Heart left ventricle (tissue), 16 donors: ENCODE data around the gene ECI1. TPM values are rescaled to one million over a fixed set of nuclear protein-coding genes. Genes with fewer than 3 reads are reported as not detected.
A peak's percentile ranks its signal among the peaks of the same experiment; 100 is the strongest.

Source experiments
- ATAC-seq, 4 donors: fragments of 200-7000 bp; cut with Tn5 transposase; one replicate each; pipeline ENCODE4 v1.9.1; 2020 to 2022; ENCODE audit warnings: moderate library complexity in 4 of 4, mild to moderate bottlenecking in 3 of 4, moderate number of reproducible peaks in 1 of 4
- DNase-seq, 5 donors: peaks; one replicate each; pipeline ENCODE4 v3.0.0-alpha.2; 2020
- H3K27ac ChIP-seq, 12 donors: fragments of 200-600 bp; sonication (generic) in 4 of 12; one replicate each; pipeline versions ENCODE4 v1.5.0 to v1.8.0; 2016 to 2022; ENCODE audit warnings: mild to moderate bottlenecking in 2 of 12
- H3K27me3 ChIP-seq, 9 donors: fragments of 200-600 bp; sonication (generic) in 2 of 9; one replicate each; pipeline versions ENCODE4 v1.5.1 to v1.8.0; 2016 to 2022; ENCODE audit warnings: mild to moderate bottlenecking in 3 of 9
- H3K36me3 ChIP-seq, 9 donors: fragments of 200-600 bp; sonication (generic) in 2 of 9; one replicate each; pipeline versions ENCODE4 v1.5.0 to v1.8.0; 2018 to 2022; ENCODE audit warnings: mild to moderate bottlenecking in 2 of 9
- H3K4me1 ChIP-seq, 12 donors: fragments of 200-600 bp; sonication (generic) in 4 of 12; one replicate each; pipeline versions ENCODE4 v1.5.0 to v1.8.0; 2016 to 2022; ENCODE audit warnings: mild to moderate bottlenecking in 3 of 12
- H3K4me3 ChIP-seq, 12 donors: fragments of 200-600 bp; sonication (generic) in 4 of 12; one replicate each; pipeline versions ENCODE4 v1.5.0 to v1.8.0; 2017 to 2022; ENCODE audit warnings: mild to moderate bottlenecking in 9 of 12, moderate library complexity in 4 of 12
- H3K9me3 ChIP-seq, 12 donors: fragments of 200-600 bp; sonication (generic) in 4 of 12; one replicate each; pipeline versions ENCODE4 v1.5.0 to v1.8.0; 2016 to 2022; ENCODE audit warnings: mild to moderate bottlenecking in 1 of 12
- POLR2A ChIP-seq, 2 donors: fragments of 450-650 bp; IDR thresholded peaks; one replicate each; pipeline ENCODE4 v1.6.1; 2017; ENCODE audit warnings: antibody characterized with exemption in 2 of 2, mild to moderate bottlenecking in 2 of 2, moderate library complexity in 2 of 2
- WGBS, 4 donors: extraction: QIAGEN DNeasy Blood & Tissue Kit in 2 of 4; methylation state at CpG; one replicate each; pipeline versions ENCODE4 v1.1.5 to v1.1.7; 2013 to 2018; 5-methylcytosine and 5-hydroxymethylcytosine counted together
- intact Hi-C, 10 donors: fragments of 100-400 bp; cut with DNase I; formaldehyde crosslinking; loops; one replicate each; pipeline versions ENCODE4 v1.11.1 to v1.14.2; 2022
- polyA plus RNA-seq, 2 donors: library from polyadenylated mRNA; stranded (reverse); fragments of 200-250 nt; gene quantifications; one replicate each; pipeline ENCODE4 v1.2.3, GENCODE V29; 2013
- total RNA-seq, 9 donors: library from RNA; depleted of rRNA in 2 of 9; stranded (reverse); fragments of >200 nt in 2 of 9; fragmentation: NEBNext Ultra II Directional in 3 of 9; extraction: Animal tissue kit (Norgen Biotek cat#: 25700) in 3 of 9; gene quantifications; one replicate each; pipeline versions ENCODE4 v1.1.0 to v1.2.4, GENCODE V29; 2016 to 2023
- TF ChIP-seq, protein P1 (sequence below), 12 donors: fragments of 200-600 bp; sonication (generic) in 4 of 12; IDR thresholded peaks; one replicate each; pipeline versions ENCODE4 v1.5.0 to v1.8.0; 2018 to 2022; ENCODE audit warnings: antibody characterized with exemption in 12 of 12, mild to moderate bottlenecking in 5 of 12
- donor health status: ischemic (EF 13 %, LVEDD 7.1; RV severe dilation, severe dysfunction).
- donor health status: healthy with polysubstance abuse.
- donor health status: DM: no; HTN: yes; CAD: no.
- donor health status: DM: no; HTN: no; CAD: no.
- donor health status: ischemic (EF 25% LVEDD 6.9; RV normal size, moderate dysfunction).
- donor health status: ischemic (EF 25% LVEDD 5.7; RV mildly dilated, moderate dysfunction).
- donor health status: healthy.
- donor health status: DM: yes; HTN: yes; CAD: no.
- donor health status: ischemic (EF 35%, LVEDD 5.7; RV mildly dilated, moderate dysfunction).
- donor health status: nonischemic (EF 11% LVEDD 7.7; RV severe dilation, severe dysfunction).
- donor health status: DM: yes; HTN: yes; CAD: no.
- donor health status: PGD.
- donor health status: ischemic (EF 29% LVEDD 5.4; RV normal size, mild dysfunction).
- donor health status: nonischemic (EF 23%, LVEDD 6.1; RV moderate dilation, normal function).

The ECI1 gene
- total and polyA plus RNA-seq, 11 donors, result 84.6 to 340 (median 143) TPM

DNA sequence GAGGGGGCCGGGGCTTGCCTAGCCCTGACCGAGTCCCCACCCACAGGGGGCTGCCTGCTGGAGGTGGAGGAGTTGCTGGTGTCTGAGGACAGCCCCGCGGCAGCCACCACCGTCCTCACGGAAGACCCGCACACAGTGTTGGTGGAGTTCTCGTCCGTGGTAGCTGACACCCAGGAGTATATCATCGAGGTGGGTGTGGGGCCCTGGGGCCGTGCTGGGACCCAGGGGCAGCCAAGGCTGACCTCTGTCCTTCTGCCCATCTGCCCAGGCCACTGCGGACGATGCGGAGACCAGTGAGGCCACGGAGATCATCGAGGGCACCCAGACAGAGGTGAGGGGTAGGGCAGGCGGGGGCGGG is 16.6 kb downstream of the ECI1 start:
- DNase-seq (no peak), ATAC-seq (no peak)
- H3K4me3 ChIP-seq, result no peak overlapping the region
- H3K27me3 ChIP-seq, result peaks cover 0 to 24% (median 6%) of the 10 kb centered on the region in 9 donors
- H3K9me3 ChIP-seq, result no peaks in the 10 kb centered on the region
- intact Hi-C loops, result no loop called here
- 94 to 98% (median 96%) methylated on average over 7 to 18 of the region's 18 CpGs for WGBS, 4 donors
- peaks cover 0 to 31% (median 23%) of the 10 kb centered on the region in 12 donors for H3K4me1 ChIP-seq
- H3K36me3 ChIP-seq, result peaks cover 4 to 69% (median 59%) of the 10 kb centered on the region in 9 donors
- TF ChIP-seq, protein P1, sequence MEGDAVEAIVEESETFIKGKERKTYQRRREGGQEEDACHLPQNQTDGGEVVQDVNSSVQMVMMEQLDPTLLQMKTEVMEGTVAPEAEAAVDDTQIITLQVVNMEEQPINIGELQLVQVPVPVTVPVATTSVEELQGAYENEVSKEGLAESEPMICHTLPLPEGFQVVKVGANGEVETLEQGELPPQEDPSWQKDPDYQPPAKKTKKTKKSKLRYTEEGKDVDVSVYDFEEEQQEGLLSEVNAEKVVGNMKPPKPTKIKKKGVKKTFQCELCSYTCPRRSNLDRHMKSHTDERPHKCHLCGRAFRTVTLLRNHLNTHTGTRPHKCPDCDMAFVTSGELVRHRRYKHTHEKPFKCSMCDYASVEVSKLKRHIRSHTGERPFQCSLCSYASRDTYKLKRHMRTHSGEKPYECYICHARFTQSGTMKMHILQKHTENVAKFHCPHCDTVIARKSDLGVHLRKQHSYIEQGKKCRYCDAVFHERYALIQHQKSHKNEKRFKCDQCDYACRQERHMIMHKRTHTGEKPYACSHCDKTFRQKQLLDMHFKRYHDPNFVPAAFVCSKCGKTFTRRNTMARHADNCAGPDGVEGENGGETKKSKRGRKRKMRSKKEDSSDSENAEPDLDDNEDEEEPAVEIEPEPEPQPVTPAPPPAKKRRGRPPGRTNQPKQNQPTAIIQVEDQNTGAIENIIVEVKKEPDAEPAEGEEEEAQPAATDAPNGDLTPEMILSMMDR (IDR thresholded peaks at IDR 0.05), result no peak
- TF ChIP-seq POLR2A (IDR thresholded peaks at IDR 0.05), result no peak
- H3K27ac ChIP-seq, result no peak overlapping the region

DNA sequence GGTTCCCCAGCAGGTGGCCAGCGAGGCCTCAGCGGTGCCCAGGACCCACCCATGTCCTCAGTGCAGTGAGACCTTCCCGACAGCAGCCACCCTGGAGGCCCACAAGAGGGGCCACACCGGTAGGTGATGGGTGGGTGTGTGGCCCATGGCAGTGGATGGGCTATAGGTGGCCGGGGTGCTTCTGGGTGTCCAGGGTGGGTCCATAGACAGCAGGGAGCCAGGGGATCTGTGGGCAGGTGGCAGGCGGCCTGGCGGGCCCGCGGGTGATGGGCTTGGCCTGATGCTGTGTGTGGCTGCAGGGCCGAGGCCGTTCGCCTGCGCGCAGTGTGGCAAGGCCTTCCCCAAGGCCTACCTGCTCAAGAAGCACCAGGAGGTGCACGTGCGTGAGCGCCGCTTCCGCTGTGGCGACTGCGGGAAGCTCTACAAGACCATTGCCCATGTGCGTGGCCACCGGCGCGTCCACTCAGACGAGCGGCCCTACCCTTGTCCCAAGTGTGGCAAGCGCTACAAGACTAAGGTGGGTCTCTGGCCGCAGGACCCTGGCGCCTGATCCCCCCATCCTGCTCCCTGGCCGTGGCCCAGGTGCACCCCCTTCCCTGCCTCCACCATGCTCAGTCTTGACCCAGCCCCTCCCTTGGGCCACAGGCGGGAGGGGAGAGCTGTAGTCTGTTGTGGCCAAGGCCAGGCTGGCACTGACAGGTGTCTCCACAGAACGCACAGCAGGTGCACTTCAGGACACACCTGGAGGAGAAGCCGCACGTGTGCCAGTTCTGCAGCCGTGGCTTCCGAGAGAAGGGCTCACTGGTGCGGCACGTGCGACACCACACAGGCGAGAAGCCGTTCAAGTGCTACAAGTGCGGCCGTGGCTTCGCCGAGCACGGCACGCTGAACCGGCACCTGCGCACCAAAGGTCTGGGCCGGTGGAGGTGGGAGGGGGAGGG is 17.2 kb downstream of the ECI1 start:
- intact Hi-C loops, result no loop called here
- H3K27me3 ChIP-seq, result peaks cover 0 to 24% (median 6%) of the 10 kb centered on the region in 9 donors

DNA sequence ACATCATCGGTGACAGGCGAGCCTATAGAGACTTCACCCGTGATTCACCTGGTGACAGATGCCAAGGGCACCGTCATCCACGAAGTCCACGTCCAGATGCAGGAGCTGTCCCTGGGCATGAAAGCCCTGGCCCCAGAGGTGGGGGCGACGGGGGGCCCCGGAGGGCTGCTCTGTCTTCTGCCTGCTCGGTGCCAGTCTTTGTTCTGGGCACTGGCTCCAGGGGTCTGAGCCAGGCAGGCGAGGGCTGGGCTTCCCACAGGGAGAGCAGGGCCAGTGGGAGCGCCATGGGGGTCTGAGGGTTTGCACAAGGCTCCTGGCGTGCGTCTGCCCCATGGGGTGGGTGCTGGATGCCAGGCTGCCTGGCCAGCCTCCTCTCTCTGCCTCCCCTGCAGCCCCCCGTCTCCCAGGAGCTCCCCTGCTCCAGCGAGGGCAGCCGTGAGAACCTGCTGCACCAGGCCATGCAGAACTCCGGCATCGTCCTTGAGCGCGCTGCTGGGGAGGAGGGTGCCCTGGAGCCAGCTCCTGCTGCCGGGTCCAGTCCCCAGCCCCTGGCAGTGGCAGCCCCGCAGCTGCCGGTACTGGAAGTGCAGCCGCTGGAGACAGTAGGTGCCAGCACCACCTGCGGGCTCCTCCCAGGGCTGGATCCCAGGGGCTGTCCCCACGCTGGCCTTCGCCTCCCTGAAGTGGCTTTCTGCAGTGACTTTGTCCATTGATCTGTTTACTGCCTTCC is 18.2 kb downstream of the ECI1 start:
- ATAC-seq (no peak), DNase-seq (peak in 1 of 5 donors; percentile 22)
- WGBS, 4 donors, result 94 to 95% (median 94%) methylated on average over 11 to 28 of the region's 28 CpGs
- Histone ChIP-seq H3K36me3 (peaks cover 7 to 79% (median 70%) of the 10 kb centered on the region in 9 donors), H3K4me1 (peaks cover 0 to 25% (median 21%) of the 10 kb centered on the region in 12 donors), H3K27me3 (peaks cover 0 to 24% (median 6%) of the 10 kb centered on the region in 9 donors), H3K4me3 (no peak overlapping the region), H3K27ac (no peak overlapping the region), H3K9me3 (no peaks in the 10 kb centered on the region)
- TF ChIP-seq, protein P1 (IDR thresholded peaks at IDR 0.05), result no peak
- TF ChIP-seq POLR2A (IDR thresholded peaks at IDR 0.05), result no peak
- intact Hi-C loops, result no loop called here

More for the DNA sequence above, 17.2 kb downstream of the ECI1 start:
- Histone ChIP-seq H3K4me3 (no peak overlapping the region), H3K9me3 (no peaks in the 10 kb centered on the region), H3K36me3 (peaks cover 7 to 69% (median 61%) of the 10 kb centered on the region in 9 donors), H3K27ac (no peak overlapping the region), H3K4me1 (peaks cover 0 to 31% (median 23%) of the 10 kb centered on the region in 12 donors)
- ATAC-seq (no peak), DNase-seq (no peak)
- 93 to 97% (median 95%) methylated on average over 21 to 51 of the region's 51 CpGs for WGBS, 4 donors
- TF ChIP-seq POLR2A (IDR thresholded peaks at IDR 0.05), result no peak
- TF ChIP-seq, protein P1 (IDR thresholded peaks at IDR 0.05), result no peak
